NCI-H1417 (cell line): ENCODE results near the gene BCAS1.

Source experiments
- DNase-seq, 3 experiments: peaks; one replicate each; lab custom pipeline; 2025; lab: John Stamatoyannopoulos, UW

The BCAS1 gene

DNA sequence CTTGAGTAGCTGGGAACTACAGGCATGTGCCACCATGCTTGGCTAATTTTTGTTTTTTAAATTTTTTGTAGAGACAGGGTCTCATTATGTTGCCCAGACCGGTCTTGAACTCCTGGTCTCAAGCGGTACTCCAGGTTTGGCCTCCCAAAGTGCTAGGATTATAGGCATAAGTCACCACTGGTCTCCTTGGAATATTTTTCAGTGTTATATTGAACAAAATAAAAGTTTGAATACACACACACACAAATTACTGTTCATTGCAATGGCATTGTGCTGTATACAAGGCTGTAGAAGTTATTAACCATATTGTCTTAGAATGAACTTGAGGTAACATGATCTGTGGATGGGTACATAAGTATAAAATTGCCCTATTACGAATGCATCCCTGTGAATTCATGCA lies 166.1 kb downstream of the BCAS1 start:
- no peak for DNase-seq

DNA sequence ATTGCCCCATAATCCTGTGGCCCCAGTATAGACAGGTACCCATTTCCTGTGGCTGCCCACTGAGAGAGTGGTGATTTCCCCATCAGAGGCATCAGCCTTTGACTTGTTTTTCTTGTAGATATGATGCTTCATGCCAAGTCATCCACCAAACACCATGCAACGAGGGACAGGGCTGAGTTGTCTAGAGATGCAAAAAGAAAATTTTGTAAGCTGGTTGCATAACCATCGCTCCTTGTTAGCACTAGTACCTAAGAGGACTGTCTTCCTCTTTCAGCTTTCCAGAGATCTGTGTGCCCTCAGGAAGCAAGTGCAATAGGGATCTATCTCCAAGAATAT lies 166.8 kb downstream of the BCAS1 start:
- no peak for DNase-seq

- DNase-seq: no peak
Observed at GRCh38 chr20:53902968-53903651, 167.3 kb downstream of the BCAS1 start.

DNA sequence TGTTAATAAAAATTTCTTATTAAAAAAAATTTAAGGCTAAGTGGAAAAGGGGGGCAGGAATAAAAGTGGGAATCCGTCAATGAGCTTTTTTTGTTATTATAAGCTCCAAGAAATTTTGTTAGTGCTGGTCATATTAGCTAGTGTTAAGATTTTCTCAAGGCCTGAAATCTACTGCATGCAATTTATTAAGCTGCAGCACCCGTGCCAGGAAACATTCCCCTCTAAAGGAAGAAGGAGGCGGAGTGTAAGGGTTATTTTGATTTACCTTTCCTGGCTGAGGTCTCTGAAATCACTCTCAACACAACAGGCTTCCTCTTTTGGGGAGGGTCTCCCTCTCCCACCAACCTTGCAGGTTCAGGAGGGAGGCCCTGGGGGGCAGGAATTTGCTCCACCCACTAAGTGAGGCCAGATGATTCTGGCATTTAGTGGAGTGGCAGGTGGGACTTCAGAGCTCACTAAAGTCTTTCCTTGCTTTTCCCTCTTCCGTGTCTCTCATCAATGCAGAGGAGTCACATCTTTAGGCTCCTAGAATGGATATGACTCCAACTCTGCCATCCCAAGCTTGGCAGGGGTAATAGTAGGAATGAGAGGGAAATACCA lies 168.8 kb downstream of the BCAS1 start:
- DNase-seq: no peak

- DNase-seq: no peak
Observed at GRCh38 chr20:53901064-53901463, 169.3 kb downstream of the BCAS1 start.

DNA sequence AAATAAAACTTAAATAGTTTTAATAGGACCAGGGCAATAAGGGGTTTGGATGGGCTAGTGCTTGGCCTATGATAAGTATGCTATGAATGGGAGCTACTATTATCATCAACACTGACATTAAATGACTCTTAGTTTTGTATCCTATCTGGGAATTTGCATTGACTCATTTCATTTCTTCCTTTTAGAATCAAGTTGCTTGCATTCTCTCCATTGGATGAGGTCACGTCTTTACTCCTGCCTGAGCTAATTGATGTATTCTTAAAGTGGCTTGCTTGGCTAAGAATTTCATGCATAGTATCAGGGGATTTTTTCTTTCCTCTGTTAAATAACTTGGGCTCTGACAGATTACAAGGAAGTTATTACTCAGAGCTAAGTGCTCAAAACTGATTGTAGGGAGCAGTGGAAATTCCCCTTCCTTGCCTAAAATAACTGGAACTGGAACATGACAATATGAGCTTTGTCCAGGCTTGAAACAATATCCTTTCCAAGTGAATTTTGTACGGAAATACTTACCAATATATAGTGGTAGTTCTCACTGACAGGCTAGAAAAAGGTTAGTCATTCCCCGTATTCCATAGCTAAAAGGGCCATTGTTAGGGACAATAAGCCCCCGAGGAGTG lies 169.9 kb downstream of the BCAS1 start:
- DNase-seq: no peak

DNA sequence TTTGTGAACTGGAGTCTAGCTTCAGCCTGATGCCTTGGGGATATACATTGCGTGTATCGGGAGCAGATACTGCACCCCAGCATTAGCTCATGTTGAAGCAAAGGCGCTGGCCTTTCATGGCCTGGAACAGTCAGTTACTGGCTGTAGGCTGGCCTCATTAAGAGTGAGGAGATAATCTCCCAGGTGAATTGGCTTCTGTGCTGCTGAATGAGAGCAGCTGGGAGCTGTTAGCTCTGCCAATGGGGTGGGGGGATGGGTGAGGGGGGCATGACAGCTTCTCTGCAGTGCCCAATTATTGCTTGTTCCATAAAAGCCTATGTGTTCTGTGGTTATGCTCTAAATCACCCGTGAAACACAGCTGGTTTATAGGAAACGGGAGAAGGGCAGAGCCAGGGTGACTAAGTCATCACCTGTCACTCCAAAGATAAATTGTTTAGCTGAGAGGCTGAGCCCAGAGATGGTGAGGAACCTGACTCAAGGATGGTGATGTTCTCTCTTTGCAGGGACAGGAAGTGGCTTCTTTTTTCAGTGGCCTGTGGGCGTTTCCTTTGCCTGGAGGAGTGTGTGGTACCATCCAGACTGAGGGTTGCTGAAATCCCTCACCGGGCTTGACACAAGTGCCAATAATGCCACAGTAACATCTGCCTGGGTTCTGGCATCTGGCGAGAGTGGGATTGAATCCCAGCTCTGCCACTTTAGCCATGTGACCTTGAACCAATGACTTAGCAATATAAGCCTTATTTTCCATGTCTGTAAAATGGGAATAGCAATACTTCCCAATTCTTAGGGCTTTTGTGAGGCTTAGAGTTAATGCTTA lies 170.8 kb downstream of the BCAS1 start:
- DNase-seq: peak in 1 of 3 experiments; percentile 97

DNA sequence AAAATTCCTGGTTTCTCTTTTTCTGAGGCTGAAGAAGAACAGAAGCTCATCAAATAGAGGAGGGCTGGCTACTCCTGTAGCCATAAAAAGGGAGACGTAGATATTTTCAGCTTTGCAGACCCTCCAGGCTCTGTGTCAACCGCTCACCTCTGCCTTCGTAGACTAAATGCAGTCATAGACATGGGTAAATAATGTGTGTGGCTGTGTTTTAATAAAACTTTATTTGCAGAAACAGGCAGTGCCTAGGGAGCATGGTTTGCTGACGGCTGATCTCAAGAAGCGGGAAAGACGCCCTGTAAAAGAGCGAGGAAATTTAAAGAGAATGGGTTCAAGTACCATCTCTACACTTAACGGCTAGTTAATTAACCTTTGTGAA lies 171.8 kb downstream of the BCAS1 start:
- DNase-seq: peak in 1 of 3 experiments; percentile 54

DNA sequence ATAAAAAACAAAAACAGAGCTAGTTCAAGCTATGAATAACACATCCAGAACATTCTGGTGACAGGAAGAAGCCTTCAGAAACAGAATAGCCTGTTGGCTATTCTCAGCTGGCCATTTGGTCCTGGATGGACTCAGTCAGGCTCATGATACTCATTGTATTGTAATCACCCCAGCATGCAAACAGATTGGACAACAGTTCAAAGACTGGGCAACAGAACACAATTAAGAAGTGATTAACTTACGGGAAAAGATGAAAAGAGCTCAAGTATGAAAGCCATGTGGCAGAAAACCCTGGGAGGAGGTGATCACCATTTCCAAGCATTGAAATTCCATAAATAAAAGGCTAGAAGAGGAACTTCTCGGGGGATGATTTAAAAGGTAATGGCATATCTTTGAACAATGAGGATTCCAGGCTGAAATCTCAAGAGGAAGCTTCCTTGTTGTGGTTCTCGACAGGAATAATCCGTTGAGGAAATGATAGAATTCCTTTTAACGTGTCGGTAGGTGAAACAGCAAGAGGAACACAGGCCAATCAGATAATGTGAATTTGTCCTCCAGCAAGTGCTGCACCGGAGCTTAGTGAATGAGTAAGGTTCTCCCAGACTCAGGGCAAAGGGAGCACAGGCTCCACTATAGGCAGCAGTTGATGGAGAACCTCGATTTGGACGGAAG lies 172.4 kb downstream of the BCAS1 start:
- peak in 1 of 3 experiments; percentile 22 for DNase-seq

- DNase-seq: no peak
Observed at GRCh38 chr20:53896647-53897046, 173.7 kb downstream of the BCAS1 start.

- no peak for DNase-seq
Observed at GRCh38 chr20:53896041-53896440, 174.4 kb downstream of the BCAS1 start.

GRCh38 chr20:53895385-53895755 lies 175.0 kb downstream of the BCAS1 start:
- DNase-seq: no peak

DNA sequence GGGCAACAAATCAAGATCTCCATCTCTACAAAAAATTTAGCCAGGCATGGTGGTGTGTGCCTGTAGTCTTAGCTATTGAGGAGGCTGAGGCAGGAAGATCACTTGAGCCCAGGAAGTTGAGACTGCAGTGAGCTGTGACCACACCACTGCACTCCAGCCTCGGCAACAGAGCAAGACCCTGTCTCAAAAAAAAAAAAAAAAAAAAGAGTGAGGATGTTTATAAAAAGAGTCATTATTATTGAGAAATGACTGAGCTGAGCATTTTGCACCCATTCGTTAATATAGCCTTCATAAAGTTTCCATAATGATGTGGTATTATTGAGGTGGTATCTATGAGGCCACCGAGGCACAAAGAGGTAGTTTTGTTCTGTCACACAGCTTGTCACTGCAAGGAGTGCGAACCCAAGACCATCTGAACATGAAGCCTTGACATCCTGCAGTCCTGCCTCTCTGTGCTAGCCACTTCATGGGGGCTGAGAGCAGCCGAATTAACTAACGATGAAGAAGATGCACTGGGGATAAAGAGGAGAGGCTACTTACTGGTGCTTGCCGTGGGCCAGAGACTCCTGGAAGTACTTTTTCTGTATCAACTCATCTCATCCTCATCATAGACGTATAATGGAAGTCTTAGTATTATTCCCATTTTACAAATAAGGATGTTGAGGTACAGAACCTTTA lies 175.5 kb downstream of the BCAS1 start:
- no peak for DNase-seq
